ENCODE measurements around the gene SLC4A11. TPM values are rescaled to one million over a fixed set of nuclear protein-coding genes. Genes with fewer than 3 reads are reported as not detected.
"Not testable (repeated sequence)": the region's sequence is repeated elsewhere in the genome, so short reads cannot be mapped to it uniquely, and the experiment has no call there.

Gene SLC4A11
- total RNA-seq, 4 donors from 2014 or later, result 0.20 to 1.4 (median 0.69) TPM

DNA sequence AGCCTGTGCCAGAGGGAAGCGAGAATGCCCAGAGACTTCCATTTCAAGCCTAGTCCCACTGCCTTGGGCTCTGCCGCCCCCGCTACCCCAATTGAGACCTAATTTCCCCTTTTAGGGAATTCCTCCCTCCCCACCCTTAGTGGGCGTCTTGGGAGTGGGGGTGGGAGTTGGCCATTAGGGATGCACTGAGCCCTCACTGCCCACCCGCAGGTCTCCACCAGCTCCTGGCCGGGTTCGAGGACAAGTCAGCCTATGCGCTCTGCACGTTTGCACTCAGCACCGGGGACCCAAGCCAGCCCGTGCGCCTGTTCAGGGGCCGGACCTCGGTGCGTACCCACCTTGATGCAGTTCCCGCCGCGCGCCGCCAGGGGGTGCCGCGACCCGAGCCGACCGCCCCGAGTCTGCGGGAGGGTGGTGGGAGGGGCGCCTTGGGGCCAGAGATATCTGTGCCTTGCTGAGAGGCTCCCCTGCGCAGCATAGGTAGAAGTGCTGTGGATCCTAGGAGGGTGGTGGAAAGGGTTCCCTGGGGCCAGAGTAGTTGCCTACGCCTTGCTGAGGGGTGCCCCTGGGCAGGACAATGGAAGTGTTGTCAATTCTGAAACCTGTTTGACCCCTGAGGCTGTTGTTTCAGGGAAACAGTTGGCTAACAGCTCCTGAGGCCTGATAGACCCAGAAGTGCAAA, 20.5 kb downstream of the SLC4A11 start:
- H3K27me3 ChIP-seq, result no peaks in the 10 kb centered on the region
- 24% methylated on average over 24 of the region's 30 CpGs; no CpG with 5 or more reads in 1 of the 2 donors for WGBS, 2 donors (ENCODE audit: low coverage in 1 of 2)
- intact Hi-C loops (cut with DNase I; ENCODE audit: low total_unique reads) (no loop called here), in situ Hi-C loops (cut with MboI; ENCODE audit: low pct_ligation_motif_present in 1 of 4, low pct_unique_long_range_greater_than_20kb in 1 of 4, low sequenced_read_pairs in 3 of 4) (no loop called here)
- peaks cover 0 to 27% (median 0%) of the 10 kb centered on the region in 4 donors for H3K36me3 ChIP-seq
- no peaks in the 10 kb centered on the region for H3K9me3 ChIP-seq
- DNase-seq, result peak; percentile 66
- no peak overlapping the region for H3K27ac ChIP-seq
- TF ChIP-seq EP300 (IDR thresholded peaks at IDR 0.05; ENCODE audit: low read depth) (no peak), POLR2AphosphoS5 (IDR thresholded peaks at IDR 0.05) (no peak), POLR2A (IDR thresholded peaks at IDR 0.05) (no peak)
- TF ChIP-seq, protein P1, sequence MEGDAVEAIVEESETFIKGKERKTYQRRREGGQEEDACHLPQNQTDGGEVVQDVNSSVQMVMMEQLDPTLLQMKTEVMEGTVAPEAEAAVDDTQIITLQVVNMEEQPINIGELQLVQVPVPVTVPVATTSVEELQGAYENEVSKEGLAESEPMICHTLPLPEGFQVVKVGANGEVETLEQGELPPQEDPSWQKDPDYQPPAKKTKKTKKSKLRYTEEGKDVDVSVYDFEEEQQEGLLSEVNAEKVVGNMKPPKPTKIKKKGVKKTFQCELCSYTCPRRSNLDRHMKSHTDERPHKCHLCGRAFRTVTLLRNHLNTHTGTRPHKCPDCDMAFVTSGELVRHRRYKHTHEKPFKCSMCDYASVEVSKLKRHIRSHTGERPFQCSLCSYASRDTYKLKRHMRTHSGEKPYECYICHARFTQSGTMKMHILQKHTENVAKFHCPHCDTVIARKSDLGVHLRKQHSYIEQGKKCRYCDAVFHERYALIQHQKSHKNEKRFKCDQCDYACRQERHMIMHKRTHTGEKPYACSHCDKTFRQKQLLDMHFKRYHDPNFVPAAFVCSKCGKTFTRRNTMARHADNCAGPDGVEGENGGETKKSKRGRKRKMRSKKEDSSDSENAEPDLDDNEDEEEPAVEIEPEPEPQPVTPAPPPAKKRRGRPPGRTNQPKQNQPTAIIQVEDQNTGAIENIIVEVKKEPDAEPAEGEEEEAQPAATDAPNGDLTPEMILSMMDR (IDR thresholded peaks at IDR 0.05), result peak; percentile 73 to 95 (median 92)
- no peak overlapping the region for H3K4me3 ChIP-seq
- peaks cover 0 to 8% (median 7%) of the 10 kb centered on the region in 4 donors for H3K4me1 ChIP-seq

DNA sequence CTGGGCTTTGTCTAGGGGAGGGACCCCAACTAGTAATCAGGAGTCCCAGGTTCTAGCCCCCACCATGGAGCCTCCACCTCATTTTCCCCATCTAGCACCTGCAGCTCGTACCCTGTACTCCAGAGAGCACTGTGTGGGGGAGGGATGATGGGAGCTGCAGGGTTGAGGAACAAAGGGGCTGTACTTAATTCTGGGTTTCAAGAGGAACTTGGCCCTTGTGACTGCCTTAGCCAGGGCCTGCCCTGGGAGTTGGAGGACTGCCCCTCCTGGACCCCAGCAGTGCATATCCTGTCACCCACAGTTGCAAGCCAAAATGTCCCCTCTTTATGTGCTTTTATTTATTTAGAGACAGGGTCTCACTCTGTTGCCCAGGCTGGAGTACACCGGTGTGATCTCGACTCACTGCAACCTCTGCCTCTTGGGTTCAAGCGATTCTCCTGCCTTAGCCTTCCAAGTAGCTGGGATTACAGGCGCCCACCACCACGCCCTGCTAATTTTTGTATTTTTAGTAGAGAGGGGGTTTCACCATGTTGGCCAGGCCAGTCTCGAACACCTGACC, 23.6 kb downstream of the SLC4A11 start:
- H3K4me3 ChIP-seq; H3K9me3 ChIP-seq; H3K27me3 ChIP-seq; in situ Hi-C loops (cut with MboI; ENCODE audit: low pct_ligation_motif_present in 1 of 4, low pct_unique_long_range_greater_than_20kb in 1 of 4, low sequenced_read_pairs in 3 of 4); H3K27ac ChIP-seq; DNase-seq; intact Hi-C loops (cut with DNase I; ENCODE audit: low total_unique reads): not testable (repeated sequence)
- WGBS, 2 donors (ENCODE audit: low coverage in 1 of 2), result 90% methylated on average over 7 of the region's 7 CpGs; no CpG with 5 or more reads in 1 of the 2 donors
- Histone ChIP-seq H3K36me3 (peaks cover 0 to 27% (median 0%) of the 10 kb centered on the region in 4 donors), H3K4me1 (peaks cover 0 to 11% (median 10%) of the 10 kb centered on the region in 4 donors)

DNA sequence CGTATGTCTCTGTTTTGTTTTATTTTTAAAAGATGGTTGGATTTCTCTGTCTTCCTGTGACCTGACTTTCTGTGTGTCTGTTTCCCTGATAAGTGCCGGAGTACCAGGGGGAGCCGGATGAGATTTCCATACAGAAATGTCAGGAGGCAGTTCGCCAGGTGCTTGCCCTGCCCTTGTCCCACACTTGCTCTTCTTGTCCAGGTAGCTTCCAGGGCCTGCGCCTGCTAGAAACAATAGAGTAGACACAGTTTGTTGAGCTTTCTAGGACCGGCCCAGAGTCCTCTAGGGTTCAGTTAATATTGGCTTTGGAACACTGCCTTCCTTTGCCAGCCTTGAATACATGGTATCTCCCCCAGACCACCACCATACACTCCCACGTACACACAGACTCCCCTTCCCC, 25.8 kb downstream of the SLC4A11 start:
- no peak overlapping the region for H3K4me3 ChIP-seq
- TF ChIP-seq EP300 (IDR thresholded peaks at IDR 0.05; ENCODE audit: low read depth) (no peak), POLR2A (IDR thresholded peaks at IDR 0.05) (no peak), POLR2AphosphoS5 (IDR thresholded peaks at IDR 0.05) (no peak)
- TF ChIP-seq, protein P1 (IDR thresholded peaks at IDR 0.05), result no peak
- in situ Hi-C loops (cut with MboI; ENCODE audit: low pct_ligation_motif_present in 1 of 4, low pct_unique_long_range_greater_than_20kb in 1 of 4, low sequenced_read_pairs in 3 of 4) (no loop called here), intact Hi-C loops (cut with DNase I; ENCODE audit: low total_unique reads) (no loop called here)
- DNase-seq, result no peak
- H3K36me3 ChIP-seq, result peaks cover 0 to 27% (median 0%) of the 10 kb centered on the region in 4 donors
- H3K27ac ChIP-seq, result no peak overlapping the region
- H3K9me3 ChIP-seq, result no peaks in the 10 kb centered on the region
- no peaks in the 10 kb centered on the region for H3K27me3 ChIP-seq
- WGBS, 2 donors (ENCODE audit: low coverage in 1 of 2), result 96 to 97% methylated on average over 4 to 7 of the region's 7 CpGs
- peaks cover 0 to 18% (median 16%) of the 10 kb centered on the region in 4 donors for H3K4me1 ChIP-seq

DNA sequence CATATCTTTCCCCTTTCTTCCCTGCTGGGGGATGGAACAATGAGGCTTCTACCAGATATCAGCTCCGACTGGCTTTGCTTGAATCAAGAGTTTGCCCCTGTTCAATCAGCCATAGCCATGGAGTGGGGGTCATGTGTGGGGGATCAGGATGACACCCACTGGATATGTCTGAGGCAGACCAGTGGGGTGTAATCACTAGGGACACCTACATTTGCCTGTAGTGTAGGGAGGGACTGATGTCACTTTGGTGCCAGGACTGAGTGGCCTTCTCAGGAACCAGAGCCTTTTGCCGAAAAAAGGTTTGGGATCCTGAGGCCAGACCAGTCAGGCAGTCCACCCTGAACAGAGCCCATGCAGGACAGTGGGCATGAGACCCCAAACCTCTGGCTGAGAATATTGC, 28.6 kb downstream of the SLC4A11 start:
- no peak for DNase-seq
- in situ Hi-C loops (cut with MboI; ENCODE audit: low pct_ligation_motif_present in 1 of 4, low pct_unique_long_range_greater_than_20kb in 1 of 4, low sequenced_read_pairs in 3 of 4) (no loop called here), intact Hi-C loops (cut with DNase I; ENCODE audit: low total_unique reads) (no loop called here)
- Histone ChIP-seq H3K4me3 (peak overlapping the region; percentile 73 to 85 (median 79)), H3K27me3 (no peaks in the 10 kb centered on the region), H3K36me3 (peaks cover 0 to 16% (median 0%) of the 10 kb centered on the region in 4 donors), H3K27ac (no peak overlapping the region), H3K4me1 (peaks cover 0 to 19% (median 15%) of the 10 kb centered on the region in 4 donors), H3K9me3 (no peaks in the 10 kb centered on the region)
- WGBS, 2 donors (ENCODE audit: low coverage in 1 of 2), result 66% methylated on average over 2 of the region's 2 CpGs; no CpG with 5 or more reads in 1 of the 2 donors
- TF ChIP-seq EP300 (IDR thresholded peaks at IDR 0.05; ENCODE audit: low read depth) (no peak), POLR2A (IDR thresholded peaks at IDR 0.05) (no peak), POLR2AphosphoS5 (IDR thresholded peaks at IDR 0.05) (no peak)
- TF ChIP-seq, protein P1 (IDR thresholded peaks at IDR 0.05), result no peak
